Measurements from ENCODE around the gene KBTBD4.
A peak's percentile ranks its signal among the peaks of the same experiment; 100 is the strongest.
"Not testable (repeated sequence)": the region's sequence is repeated elsewhere in the genome, so short reads cannot be mapped to it uniquely, and the experiment has no call there.

Gene KBTBD4

GRCh38 chr11:47558695-47559094 lies 20.1 kb downstream of the KBTBD4 start:
- no peak for DNase-seq

- not testable (repeated sequence) for DNase-seq
Measured at GRCh38 chr11:47557004-47557403, 21.8 kb downstream of the KBTBD4 start.

GRCh38 chr11:47553406-47553743 lies 25.4 kb downstream of the KBTBD4 start:
- no peak for DNase-seq

GRCh38 chr11:47552566-47553405 lies 26.0 kb downstream of the KBTBD4 start, which contains the start of gene CELF1:
CELF1 (minus strand) TSS chr11:47553132; CDS start chr11:47499523, 53,609 bp downstream.
- DNase-seq: peak; percentile 91

DNA sequence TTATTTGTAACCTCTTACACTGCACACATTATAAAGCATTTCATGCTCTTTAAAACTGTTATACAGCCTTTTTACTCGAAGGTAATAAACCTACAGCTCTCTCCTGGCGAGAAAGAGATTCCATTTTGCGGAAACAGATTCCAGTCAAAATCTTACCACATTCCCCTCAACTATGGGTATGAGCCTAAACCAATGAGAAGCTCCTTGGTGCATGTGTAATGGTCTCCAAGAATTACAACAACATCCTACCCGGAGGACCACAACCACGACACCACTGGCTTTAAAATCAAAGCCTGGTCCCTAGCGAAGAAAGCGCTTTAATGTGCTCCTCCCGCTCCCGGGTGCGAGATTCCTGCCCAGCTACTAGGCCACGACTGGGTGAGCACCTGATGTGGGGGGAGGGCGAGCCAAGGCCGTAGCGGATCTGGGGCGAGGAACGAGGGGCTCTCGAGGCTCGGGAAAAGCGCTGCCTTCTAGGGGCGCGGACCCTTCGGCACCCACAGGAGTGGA lies 26.7 kb downstream of the KBTBD4 start:
- DNase-seq: peak; percentile 32

DNA sequence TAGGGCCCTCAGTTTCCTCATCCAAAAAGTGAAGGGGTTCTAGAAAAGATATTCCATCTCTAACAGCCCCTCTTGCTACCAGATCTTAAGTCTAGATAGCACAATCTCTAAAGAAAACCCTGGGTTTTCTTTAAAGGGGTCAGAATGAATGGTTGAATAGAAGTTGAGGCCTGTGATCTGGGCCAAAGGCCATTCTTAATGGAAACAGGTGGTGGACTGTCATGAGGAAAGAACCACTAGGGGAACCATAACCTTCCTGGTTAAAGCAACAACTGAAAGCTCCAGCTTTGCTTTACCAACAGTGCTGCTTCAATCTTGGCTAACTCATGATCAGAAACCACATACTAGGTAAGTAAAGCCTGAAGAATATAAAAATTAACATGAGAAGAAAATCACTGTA lies 27.7 kb downstream of the KBTBD4 start:
- DNase-seq: peak; percentile 55

GRCh38 chr11:47550288-47551047 lies 28.3 kb downstream of the KBTBD4 start:
- DNase-seq: no peak

- not testable (repeated sequence) for DNase-seq
Measured at GRCh38 chr11:47546274-47546673, 32.5 kb downstream of the KBTBD4 start.

DNA sequence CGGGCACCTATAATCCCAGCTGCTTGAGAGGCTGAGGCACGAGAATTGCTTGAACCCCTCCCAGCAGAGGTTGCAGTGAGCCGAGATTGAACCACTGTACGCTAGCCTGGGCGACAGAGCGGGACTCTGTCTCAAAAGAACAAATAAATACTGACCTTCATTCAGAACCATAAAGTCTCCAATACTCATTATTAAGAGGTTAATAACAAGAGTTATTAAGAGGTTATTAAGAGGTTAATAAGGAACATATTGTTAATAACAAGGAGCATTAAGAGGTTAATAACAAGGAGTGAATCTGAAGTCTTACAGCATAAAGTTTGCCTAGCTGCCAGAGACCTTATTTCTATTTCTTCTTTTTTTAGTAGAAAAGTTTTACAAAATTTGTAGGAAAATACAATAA lies 33.5 kb downstream of the KBTBD4 start:
- DNase-seq: no peak

DNA sequence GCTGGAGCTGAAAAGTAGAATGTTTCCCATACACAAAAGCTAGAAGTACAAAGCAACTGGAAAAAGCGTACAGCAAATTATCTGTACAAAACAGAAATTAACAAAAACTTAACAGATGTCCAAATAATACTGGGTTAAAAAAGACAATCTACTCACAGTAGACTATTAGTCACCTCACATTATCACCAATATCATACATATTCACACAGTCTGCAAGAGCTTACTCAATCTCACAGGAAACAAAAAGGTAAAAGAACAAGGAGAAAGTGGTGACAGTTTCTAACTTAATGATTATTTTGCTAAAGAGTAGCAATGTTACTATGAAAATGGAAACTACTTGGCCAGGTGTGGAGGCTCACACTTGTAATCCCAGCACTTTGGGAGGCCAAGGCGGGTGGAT lies 37.7 kb downstream of the KBTBD4 start:
- no peak for DNase-seq

- no peak for DNase-seq
Measured at GRCh38 chr11:47539681-47540039, 39.1 kb downstream of the KBTBD4 start.

DNA sequence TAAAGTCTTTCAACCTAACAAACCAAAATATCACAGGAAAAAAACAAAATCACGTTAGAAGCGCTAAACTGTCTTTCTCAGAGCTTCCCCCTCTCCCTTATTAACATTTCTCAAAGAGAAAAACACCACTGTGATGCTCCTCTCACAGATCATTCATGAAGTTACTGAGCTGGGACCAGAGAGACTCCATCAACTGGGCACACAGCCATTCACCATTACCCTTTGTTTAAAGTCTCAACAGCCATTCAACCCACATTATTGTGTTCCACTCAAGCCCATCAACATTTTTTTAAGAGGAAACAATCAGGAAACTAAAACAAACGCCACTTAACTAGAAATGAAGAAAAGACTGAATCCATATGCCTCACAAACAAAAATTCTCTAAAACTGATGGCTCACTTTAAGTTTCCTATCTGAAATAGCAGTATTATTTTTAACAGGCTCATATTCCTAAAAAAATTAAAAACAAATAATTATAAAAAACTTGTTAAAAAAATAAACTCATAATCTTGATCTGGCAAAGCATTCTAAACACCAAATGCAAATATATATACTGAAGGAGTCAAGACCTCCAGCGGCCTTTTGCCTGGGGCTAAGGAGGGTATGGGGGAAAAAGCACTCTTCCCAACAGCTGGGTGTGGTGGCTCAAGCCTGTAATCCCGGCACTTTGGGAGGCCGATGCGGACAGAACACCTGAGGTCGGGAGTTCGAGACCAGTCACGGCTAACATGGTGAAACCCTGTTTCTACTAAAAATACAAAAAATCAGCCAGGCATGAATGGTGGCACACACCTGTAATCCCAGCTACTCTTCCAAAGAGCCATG lies 39.8 kb downstream of the KBTBD4 start:
- DNase-seq: no peak

- no peak for DNase-seq
Measured at GRCh38 chr11:47536915-47537314, 41.9 kb downstream of the KBTBD4 start.

GRCh38 chr11:47534704-47535251 lies 44.0 kb downstream of the KBTBD4 start:
- DNase-seq: no peak

DNA sequence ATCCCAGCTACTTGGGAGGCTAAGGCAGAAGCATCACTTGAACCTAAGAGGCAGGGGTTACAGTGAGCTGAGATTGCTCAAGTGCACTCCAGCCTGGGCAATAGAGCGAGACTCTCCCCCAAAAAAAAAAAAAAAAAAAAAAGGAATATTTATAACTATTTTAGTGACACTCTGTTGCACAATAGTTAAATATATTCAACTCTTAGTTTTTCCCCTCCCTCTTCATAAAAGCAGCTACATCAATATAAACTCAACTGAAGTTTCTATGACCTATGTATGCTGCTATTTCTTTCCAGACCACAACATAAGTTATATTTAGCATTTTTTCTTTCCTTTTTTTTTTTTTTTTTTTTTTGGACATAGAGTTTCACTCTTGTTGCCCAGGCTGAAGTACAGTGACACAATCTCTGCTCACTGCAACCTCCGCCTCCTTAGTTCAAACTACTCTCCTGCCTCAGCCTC lies 45.0 kb downstream of the KBTBD4 start:
- no peak for DNase-seq

DNA sequence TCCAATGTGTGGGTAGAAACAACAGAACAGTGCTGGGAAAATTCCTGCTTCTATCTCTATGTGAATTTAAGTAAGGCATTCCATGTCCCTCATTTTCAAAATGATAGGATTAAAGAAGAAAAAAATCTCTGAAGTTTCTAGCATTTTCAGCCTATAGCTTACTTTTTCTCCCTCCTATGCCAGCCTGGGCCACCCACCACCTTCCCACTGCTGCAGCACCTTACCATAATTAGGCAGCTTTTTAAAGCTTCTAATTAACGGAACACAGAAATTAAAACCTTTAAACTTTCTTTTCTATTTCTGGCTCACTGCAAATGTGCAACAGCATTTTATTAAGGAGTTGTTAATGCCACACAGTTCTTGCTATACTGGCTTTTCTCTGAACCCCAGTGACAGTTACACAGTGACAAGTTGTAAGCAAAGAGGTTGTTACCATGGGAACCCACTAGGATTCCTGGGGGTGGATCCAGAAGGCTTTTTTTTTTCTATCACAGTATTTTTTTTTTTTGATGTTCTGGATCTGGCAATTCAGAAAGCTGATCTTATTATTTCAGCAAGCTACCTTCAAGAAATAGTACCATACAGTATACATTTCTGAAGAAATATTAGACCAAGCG lies 46.1 kb downstream of the KBTBD4 start:
- DNase-seq: no peak

- no peak for DNase-seq
Measured at GRCh38 chr11:47531666-47532065, 47.1 kb downstream of the KBTBD4 start.

DNA sequence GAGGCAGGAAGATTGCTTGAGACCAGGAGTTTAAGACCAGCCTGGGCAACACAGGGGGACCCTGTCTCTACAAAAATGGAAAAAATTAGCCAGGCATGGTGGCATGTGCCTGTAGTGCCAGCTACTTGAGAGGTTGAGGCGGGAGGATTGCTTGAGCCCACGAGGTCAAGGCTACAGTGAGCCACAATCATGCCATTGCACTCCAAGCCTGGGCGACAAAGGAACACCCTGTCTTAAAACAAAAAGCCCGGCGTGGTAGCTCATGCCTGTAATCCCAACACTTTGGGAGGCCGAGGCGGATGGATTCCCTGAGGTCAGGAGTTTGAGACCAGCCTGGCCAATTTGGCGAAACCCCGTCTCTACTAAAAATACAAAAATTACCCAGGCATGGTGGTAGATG lies 48.0 kb downstream of the KBTBD4 start:
- DNase-seq: not testable (repeated sequence)

- DNase-seq: no peak
Measured at GRCh38 chr11:47529951-47530350, 48.8 kb downstream of the KBTBD4 start.

DNA sequence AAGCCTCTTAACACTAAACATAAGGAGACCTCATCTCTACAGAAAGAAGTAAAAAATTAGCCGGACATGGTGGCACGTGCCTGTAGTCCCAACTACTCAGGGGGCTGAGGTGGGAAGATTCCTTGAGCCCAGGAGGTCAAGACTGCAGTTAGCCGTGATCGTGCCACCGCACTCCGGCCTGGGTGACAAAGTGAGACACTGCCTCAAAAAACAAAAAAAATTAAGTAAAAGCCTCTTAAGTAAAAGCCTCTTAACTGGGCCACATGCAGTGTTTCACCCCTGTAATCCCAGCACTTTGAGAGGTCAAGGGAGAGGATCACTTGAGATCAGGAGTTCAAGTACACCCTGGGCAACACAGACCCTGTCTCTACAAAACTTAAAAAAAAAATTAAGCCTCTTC lies 51.6 kb downstream of the KBTBD4 start:
- DNase-seq: no peak

- peak; percentile 13 for DNase-seq
Measured at GRCh38 chr11:47526032-47526431, 52.7 kb downstream of the KBTBD4 start.

GRCh38 chr11:47524291-47524874 lies 54.4 kb downstream of the KBTBD4 start:
- DNase-seq: peak; percentile 58

Data from RPMI8226 (cell line).